GM21619 (cell line): ENCODE measurements around the gene SPATS2.

Experiments used
- ATAC-seq: cut with Tn5 transposase; IDR thresholded peaks from one replicate; pipeline ENCODE4 v1.9.1; 2021; ENCODE audit not compliant: unreplicated experiment

Gene SPATS2

DNA sequence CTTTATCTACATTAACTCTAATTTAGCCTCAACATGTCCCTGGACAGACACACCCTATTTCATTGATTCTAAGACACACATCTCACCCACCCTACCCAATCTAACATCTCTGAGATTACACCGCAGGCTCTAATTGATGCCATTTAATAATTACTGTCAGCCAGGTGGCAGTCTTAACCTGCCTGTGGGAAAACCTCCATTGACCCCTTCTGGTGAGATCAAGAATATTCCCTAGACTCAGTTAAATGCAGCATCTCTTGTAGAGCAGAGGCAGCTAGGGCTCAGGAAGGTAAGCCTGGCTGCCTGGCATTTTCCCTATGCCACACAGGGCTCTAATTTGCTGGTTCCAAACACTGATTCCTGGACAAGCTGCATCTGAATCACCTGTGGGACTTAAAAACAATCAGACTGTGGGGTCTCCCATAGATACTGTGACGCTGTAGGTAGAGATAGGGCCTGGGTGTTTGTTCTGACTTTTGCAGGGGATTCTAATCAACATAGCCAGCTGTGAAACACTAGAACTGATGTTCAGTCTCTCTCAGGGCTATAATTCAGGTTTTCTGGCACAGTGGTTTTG is 186.3 kb downstream of the SPATS2 start:
- ATAC-seq: no peak

DNA sequence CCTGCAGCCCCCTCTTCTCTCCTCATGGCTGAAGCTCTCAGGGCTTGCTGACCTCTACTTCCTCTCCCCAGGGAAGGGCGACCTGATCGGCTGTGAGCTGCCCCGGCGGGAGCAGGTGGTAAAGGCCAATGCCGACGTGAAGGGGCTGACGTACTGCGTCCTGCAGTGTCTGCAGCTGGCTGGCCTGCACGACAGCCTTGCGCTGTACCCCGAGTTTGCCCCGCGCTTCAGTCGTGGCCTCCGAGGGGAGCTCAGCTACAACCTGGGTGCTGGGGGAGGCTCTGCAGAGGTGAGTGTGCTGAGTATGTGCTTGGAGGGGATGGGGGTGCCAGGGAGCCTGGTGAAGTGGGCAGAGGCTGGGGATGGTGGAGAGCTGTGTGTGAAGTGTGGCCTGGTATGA is 187.0 kb downstream of the SPATS2 start:
- ATAC-seq: no peak

DNA sequence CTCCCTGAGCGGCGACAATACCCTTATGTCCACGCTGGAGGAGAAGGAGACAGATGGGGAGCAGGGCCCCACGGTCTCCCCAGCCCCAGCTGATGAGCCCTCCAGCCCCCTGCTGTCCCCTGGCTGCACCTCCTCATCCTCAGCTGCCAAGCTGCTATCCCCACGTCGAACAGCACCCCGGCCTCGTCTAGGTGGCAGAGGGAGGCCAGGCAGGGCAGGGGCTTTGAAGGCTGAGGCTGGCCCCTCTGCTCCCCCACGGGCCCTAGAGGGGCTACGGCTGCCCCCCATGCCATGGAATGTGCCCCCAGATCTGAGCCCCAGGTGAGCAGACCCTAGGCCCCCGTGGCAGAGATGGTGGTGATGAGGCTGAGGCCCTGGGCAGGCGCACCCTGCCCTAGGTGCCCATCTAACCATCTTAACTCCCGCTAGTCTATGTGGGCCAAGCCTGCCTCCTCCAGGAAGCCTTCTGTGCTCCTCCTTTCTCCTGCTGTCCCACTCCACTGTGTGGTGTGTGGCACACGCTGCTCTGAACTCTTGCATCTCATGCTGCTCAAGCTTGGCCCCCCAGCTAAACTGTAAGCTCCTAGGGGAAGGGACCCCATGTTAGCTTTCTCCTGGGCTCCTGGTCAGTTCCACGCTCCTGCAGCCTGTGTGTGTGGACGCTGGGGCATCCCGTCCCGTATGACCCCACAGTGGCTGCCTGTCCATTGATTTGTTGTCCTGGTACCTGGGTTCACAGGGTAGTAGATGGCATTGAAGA is 188.5 kb downstream of the SPATS2 start:
- no peak for ATAC-seq

DNA sequence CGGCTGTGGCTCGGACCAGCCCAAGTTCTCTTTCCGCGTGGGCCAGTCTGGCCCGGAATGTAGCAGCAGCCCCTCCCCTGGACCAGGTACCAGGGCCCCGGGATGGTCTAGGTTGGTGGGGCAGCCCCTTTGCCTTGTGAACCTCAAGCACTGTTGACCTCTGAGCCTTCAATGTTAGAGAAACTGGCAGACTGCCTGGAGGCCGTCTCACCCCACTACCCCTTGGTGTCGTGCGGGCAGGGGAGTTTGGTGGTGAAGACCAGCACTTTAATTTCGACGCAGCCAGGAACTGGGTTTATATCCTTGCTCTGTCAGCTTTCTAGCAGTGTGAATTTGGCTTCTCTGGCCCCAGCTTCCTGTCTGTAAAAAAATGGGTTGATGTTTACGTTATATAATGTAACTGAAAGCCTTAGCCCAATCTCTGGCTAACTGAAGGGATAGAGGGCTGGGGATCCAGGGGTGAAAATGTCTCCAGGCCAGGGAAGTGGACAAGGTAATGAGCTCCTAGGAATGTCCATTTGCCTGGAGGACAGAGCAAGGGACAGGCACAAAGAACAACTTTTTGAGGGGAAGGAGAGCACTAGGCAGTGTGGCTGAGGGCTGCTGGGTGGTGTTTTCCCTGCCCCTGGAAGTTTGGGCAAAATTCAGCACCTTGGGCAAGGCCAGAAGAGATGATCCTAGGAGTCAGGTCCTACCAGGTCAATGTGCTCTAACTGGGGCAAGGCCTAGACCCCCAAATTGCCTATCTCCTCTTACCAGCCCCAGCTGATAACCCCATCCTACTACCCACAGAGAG is 189.3 kb downstream of the SPATS2 start:
- ATAC-seq: no peak

GRCh38 chr12:49557187-49557916 is 190.1 kb downstream of the SPATS2 start:
- no peak for ATAC-seq

GRCh38 chr12:49557917-49558215 is 190.6 kb downstream of the SPATS2 start:
- no peak for ATAC-seq

DNA sequence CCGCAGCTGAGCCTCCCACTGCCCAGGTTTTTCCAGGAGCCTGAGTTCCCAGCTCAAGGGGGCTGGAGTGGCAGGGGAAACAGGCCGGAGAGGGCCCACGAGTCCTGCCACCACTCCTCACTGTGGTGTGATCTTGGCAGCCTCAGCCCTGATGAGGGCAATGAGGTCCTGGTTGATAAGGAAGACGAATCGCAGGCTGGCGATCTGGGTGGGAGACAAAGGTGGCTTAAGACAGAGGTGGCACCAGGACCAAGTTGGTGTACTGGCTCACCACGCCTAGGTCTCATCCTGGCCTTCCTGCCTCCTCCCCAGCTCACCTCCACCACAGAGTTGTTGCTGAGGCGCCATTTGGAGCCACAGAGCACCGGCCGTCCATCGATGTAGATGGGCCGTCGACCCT is 191.3 kb downstream of the SPATS2 start:
- ATAC-seq: no peak

GRCh38 chr12:49559011-49559675 is 191.9 kb downstream of the SPATS2 start:
- no peak for ATAC-seq

- ATAC-seq: no peak
Measured at GRCh38 chr12:49560695-49561094, 193.4 kb downstream of the SPATS2 start.

DNA sequence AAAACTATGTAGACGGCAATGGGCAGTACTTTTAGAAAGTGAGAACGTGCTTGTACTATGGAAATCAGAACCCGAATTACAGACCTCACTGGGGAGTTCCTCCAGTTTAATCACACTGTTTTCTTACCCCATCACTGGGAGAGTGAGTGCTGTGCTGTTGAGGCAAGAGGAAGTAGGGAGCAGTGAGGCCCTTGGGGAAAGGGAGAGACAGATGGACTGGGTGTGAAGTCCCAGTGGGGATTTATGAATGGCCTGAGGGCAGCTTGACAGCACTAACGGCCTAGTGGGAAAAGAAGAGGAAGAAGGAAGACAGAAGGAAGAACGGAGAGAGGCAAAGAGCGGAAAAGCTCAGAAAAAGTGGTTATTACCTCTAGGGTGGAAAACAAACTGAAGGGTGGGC is 195.0 kb downstream of the SPATS2 start:
- no peak for ATAC-seq

- ATAC-seq: no peak
Measured at GRCh38 chr12:49562831-49563230, 195.6 kb downstream of the SPATS2 start.

- no peak for ATAC-seq
Measured at GRCh38 chr12:49563951-49564685, 196.9 kb downstream of the SPATS2 start.

DNA sequence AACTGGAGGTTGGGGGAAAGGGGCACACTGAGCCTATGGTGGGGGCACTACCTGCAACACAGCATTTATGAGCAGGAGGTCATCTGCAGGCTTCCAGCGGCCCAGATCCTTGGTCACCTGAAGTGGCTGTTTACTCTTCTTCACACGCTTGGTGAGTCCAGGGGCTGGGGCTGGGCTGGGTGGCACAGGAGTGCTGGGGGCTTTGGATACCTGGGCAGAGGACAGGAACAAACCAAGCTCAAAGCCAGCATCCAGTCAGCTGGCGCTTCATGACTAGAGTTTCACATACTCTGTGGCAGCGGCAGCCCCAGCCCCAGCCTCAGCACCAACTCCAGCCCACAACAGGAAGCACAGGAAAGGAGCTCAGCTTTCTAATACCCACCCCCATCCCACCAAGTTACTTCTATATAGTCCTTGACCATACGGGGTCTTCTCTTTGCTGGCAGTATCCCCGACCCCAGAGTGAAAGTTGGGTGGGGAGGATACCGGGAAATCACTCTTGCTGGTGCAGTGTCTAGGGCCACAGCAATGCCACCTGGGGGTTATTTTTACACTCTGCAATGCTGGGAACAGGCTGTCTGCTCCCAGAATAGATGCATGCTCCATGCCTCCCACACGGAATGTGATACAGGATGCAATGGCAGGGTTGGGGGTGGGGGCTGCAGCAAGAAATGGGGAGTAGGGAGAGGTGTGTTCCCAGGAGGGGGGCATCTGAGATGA is 197.6 kb downstream of the SPATS2 start:
- ATAC-seq: no peak

GRCh38 chr12:49565406-49566265 is 198.4 kb downstream of the SPATS2 start:
- ATAC-seq: no peak

DNA sequence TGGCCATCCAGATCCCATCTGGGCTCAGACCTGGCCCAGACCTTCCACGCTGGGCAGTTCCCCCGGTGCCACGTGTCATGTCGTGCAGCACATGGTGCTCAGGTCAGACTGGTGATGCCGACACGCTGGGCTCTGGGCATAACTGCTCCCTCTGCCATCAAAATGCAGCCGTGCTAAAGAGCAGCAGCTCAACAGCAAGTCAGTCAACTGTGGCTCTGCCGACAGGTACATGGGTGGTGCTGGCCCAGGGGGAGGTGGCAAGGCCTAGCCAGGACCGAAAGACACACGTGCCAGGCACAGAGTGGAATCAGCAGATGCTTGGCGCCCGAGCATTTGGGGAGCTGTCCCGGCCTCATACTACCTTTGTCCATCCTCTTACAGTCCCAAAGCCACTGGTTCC is 199.1 kb downstream of the SPATS2 start:
- no peak for ATAC-seq

DNA sequence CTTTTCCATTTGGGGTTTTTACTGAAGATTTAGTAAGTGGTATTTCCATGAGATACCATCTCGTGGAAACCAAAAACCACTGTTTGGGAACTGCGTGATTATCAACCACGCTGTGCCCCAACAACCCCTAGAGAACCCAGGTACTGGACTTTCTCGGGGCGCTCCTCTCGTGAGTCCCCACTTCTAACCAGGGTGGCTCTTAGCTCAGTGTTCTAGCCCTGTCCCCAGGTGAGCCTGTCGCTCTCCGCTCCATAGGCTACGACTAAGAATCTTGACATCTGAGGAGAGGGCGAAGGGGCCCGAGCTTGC is 200.0 kb downstream of the SPATS2 start:
- ATAC-seq: peak; percentile 5

GRCh38 chr12:49567611-49568441 is 200.6 kb downstream of the SPATS2 start, which contains the start of gene MCRS1:
MCRS1 (minus strand) TSS chr12:49568142; CDS start chr12:49566731, 1,411 bp downstream.
- peak; percentile 77 for ATAC-seq
